H1 (cell line): ENCODE results near the gene DGCR8. TPM values are rescaled to one million over a fixed set of nuclear protein-coding genes. Genes with fewer than 3 reads are reported as not detected.

ENCODE experiments used
- CTCF ChIA-PET: fragments of 300-600 bp; sonication (Branson Sonifier 250); formaldehyde crosslinking; loops from one replicate; lab custom pipeline; 2021; ENCODE audit not compliant: partially characterized antibody; lab: Charles Lee
- POLR2A ChIA-PET: fragments of 300-600 bp; sonication (Branson Sonifier 250); formaldehyde crosslinking; loops from one replicate; lab custom pipeline; 2021; ENCODE audit warnings: inconsistent platforms; ENCODE audit not compliant: partially characterized antibody; lab: Charles Lee
- DNase-seq, 2 experiments: peaks; one replicate each; pipeline versions ENCODE4 v3.0.0 to v3.0.0-alpha.2; 2010 to 2022; ENCODE audit warnings: low spot score in 2 of 2, low read depth in 1 of 2, mixed read lengths in 1 of 2
- FAIRE-seq: peaks from 2 replicates; lab custom pipeline; 2011; peaks lifted over from hg19 to GRCh38; lab: Jason Lieb, UNC
- H2AFZ ChIP-seq: 2 replicates; pipeline ENCODE4 v1.8.1; 2012; ENCODE audit warnings: low read length, inconsistent platforms
- H2AK5ac ChIP-seq: 2 replicates; pipeline ENCODE4 v1.6.1; 2013; ENCODE audit warnings: low read depth, low read length
- H2BK120ac ChIP-seq: replicated peaks from 2 replicates; pipeline ENCODE3; 2013; ENCODE audit warnings: low read depth, low read length, inconsistent platforms
- H2BK12ac ChIP-seq: 2 replicates; pipeline ENCODE4 v1.6.1; 2013; ENCODE audit warnings: low read depth, low read length
- H2BK15ac ChIP-seq: 2 replicates; pipeline ENCODE4 v1.6.1; 2013; ENCODE audit warnings: low read length
- H2BK20ac ChIP-seq: 2 replicates; pipeline ENCODE4 v1.6.1; 2013; ENCODE audit warnings: low read length
- H2BK5ac ChIP-seq: 2 replicates; pipeline ENCODE4 v1.6.1; 2013; ENCODE audit warnings: low read depth, low read length
- H3K14ac ChIP-seq: 2 replicates; pipeline ENCODE4 v1.6.1; 2013; ENCODE audit warnings: inconsistent platforms; ENCODE audit not compliant: insufficient read length
- H3K18ac ChIP-seq: 2 replicates; pipeline ENCODE4 v1.6.1; 2013; ENCODE audit warnings: low read length; ENCODE audit errors: extremely low read depth
- H3K23ac ChIP-seq: 2 replicates; pipeline ENCODE4 v1.6.1; 2013; ENCODE audit warnings: inconsistent platforms; ENCODE audit not compliant: insufficient read length
- H3K23me2 ChIP-seq: 2 replicates; pipeline ENCODE4 v1.6.1; 2013; ENCODE audit warnings: low read depth, low read length
- H3K27ac ChIP-seq: 2 replicates; pipeline ENCODE4 v1.6.1; 2011; ENCODE audit warnings: low read depth, low read length, inconsistent platforms
- H3K27me3 ChIP-seq, 4 experiments: replicated peaks in 1 of 4; 1 replicate in 1 of 4; 2 replicates in 3 of 4; pipeline versions ENCODE4 v1.6.1 to v1.8.1; 2011 to 2013; ENCODE audit warnings: low read length in 3 of 4, mild to moderate bottlenecking in 3 of 4, inconsistent platforms in 2 of 4, mixed read lengths in 2 of 4, moderate library complexity in 1 of 4; ENCODE audit not compliant: control insufficient read depth in 3 of 4, insufficient read depth in 3 of 4; ENCODE audit errors: extremely low read depth in 1 of 4
- H3K36me3 ChIP-seq, 4 experiments: 2 replicates each; pipeline versions ENCODE4 v1.6.1 to v1.8.1; 2011 to 2013; ENCODE audit warnings: mild to moderate bottlenecking in 4 of 4, low read length in 3 of 4, moderate library complexity in 2 of 4, control low read depth in 1 of 4, inconsistent platforms in 1 of 4; ENCODE audit not compliant: insufficient read depth in 4 of 4, control insufficient read depth in 2 of 4
- H3K4ac ChIP-seq: replicated peaks from 2 replicates; pipeline ENCODE3; 2013; ENCODE audit warnings: low read length, low read depth, mixed read lengths, inconsistent platforms; ENCODE audit not compliant: insufficient read length
- H3K4me1 ChIP-seq, 4 experiments: replicated peaks in 1 of 4; 1 replicate in 1 of 4; 2 replicates in 3 of 4; pipeline versions ENCODE4 v1.6.1 to v1.8.1; 2011 to 2013; ENCODE audit warnings: low read length in 3 of 4, inconsistent platforms in 2 of 4, mixed read lengths in 1 of 4; ENCODE audit not compliant: insufficient read depth in 4 of 4, control insufficient read depth in 3 of 4
- H3K4me2 ChIP-seq, 2 experiments: 2 replicates each; pipeline versions ENCODE4 v1.6.1 to v1.8.1; 2011 to 2013; ENCODE audit warnings: low read depth in 2 of 2, low read length in 2 of 2, control low read depth in 1 of 2, inconsistent platforms in 1 of 2, mild to moderate bottlenecking in 1 of 2; ENCODE audit not compliant: insufficient read depth in 1 of 2
- H3K4me3 ChIP-seq, 4 experiments: fragments of 200-600, 300-600 bp in 1 of 4; sonication (generic), shearing (Covaris generic), sonication (Bioruptor Twin) in 1 of 4; 2 replicates each; pipeline versions ENCODE4 v1.5.1 to v1.8.1; 2011 to 2016; ENCODE audit warnings: low read length in 4 of 4, low read depth in 3 of 4, control low read depth in 2 of 4, inconsistent platforms in 2 of 4, mild to moderate bottlenecking in 2 of 4, mixed read lengths in 1 of 4, moderate library complexity in 1 of 4; ENCODE audit not compliant: insufficient read depth in 2 of 4; ENCODE audit errors: extremely low read depth in 1 of 4
- H3K56ac ChIP-seq: replicated peaks from 2 replicates; pipeline ENCODE3; 2013; ENCODE audit warnings: low read depth, mild to moderate bottlenecking, mixed read lengths, low read length, inconsistent platforms; ENCODE audit not compliant: insufficient read length
- H3K79me1 ChIP-seq: 2 replicates; pipeline ENCODE4 v1.6.1; 2013; ENCODE audit warnings: low read depth, low read length, control low read depth
- H3K79me2 ChIP-seq, 2 experiments: 2 replicates each; pipeline versions ENCODE4 v1.6.1 to v1.8.1; 2012 to 2013; ENCODE audit warnings: low read length in 2 of 2, mild to moderate bottlenecking in 2 of 2, inconsistent platforms in 1 of 2; ENCODE audit not compliant: insufficient read depth in 2 of 2, control insufficient read depth in 1 of 2
- H3K9ac ChIP-seq, 4 experiments: replicated peaks in 1 of 4; 1 replicate in 1 of 4; 2 replicates in 3 of 4; pipeline versions ENCODE4 v1.6.1 to v1.8.1; 2011 to 2013; ENCODE audit warnings: low read depth in 3 of 4, low read length in 3 of 4, control low read depth in 2 of 4, mild to moderate bottlenecking in 2 of 4, moderate library complexity in 2 of 4, inconsistent platforms in 1 of 4; ENCODE audit errors: extremely low read depth in 1 of 4
- H3K9me3 ChIP-seq, 2 experiments: 2 replicates each; pipeline versions ENCODE4 v1.6.1 to v1.8.1; 2012 to 2013; ENCODE audit warnings: mild to moderate bottlenecking in 2 of 2, moderate library complexity in 2 of 2, control low read depth in 1 of 2, inconsistent platforms in 1 of 2, low read depth in 1 of 2, low read length in 1 of 2, mixed read lengths in 1 of 2; ENCODE audit not compliant: insufficient read depth in 2 of 2
- H4K20me1 ChIP-seq, 2 experiments: replicated peaks in 1 of 2; 2 replicates each; pipeline versions ENCODE3 to v1.8.1; 2011 to 2013; ENCODE audit warnings: inconsistent platforms in 2 of 2, low read length in 2 of 2, mild to moderate bottlenecking in 1 of 2; ENCODE audit not compliant: insufficient read depth in 2 of 2, control insufficient read depth in 1 of 2
- H4K5ac ChIP-seq: 2 replicates; pipeline ENCODE4 v1.6.1; 2013; ENCODE audit warnings: low read length, low read depth, mixed read lengths, inconsistent platforms; ENCODE audit not compliant: insufficient read length
- H4K8ac ChIP-seq: 2 replicates; pipeline ENCODE4 v1.8.0; 2013; ENCODE audit warnings: mild to moderate bottlenecking, moderate library complexity, low read length, inconsistent platforms; ENCODE audit not compliant: insufficient read depth; ENCODE audit errors: extremely low read depth
- H4K91ac ChIP-seq: replicated peaks from 2 replicates; pipeline ENCODE3; 2013; ENCODE audit warnings: low read length, mixed read lengths, inconsistent platforms; ENCODE audit not compliant: insufficient read length
- BRCA1 ChIP-seq: IDR thresholded peaks from 2 replicates; pipeline ENCODE4 v1.6.1; 2012; ENCODE audit warnings: low read depth, low read length, improper control_type of control experiment
- CEBPB ChIP-seq: IDR thresholded peaks from 2 replicates; pipeline ENCODE4 v1.6.1; 2012; ENCODE audit warnings: low read depth, low read length
- JUN ChIP-seq: IDR thresholded peaks from 2 replicates; pipeline ENCODE4 v1.6.1; 2011; ENCODE audit warnings: low read depth, mild to moderate bottlenecking, improper control_type of control experiment, low read length
- KDM1A ChIP-seq: fragments of 200-600, 300-600 bp; sonication (generic); IDR thresholded peaks from 2 replicates; pipeline ENCODE4 v1.7.1; 2016; ENCODE audit warnings: mild to moderate bottlenecking, low read length, borderline replicate concordance
- RNF2 ChIP-seq: fragments of 200-900, 300-1000 bp; sonication (generic); IDR thresholded peaks from 2 replicates; pipeline ENCODE4 v1.7.1; 2016; ENCODE audit warnings: borderline replicate concordance, low read depth, mild to moderate bottlenecking, antibody characterized with exemption, low read length; ENCODE audit not compliant: poor library complexity, severe bottlenecking; ENCODE audit errors: missing control alignments
- SIN3A ChIP-seq, 2 experiments: IDR thresholded peaks in 1 of 2; conservative IDR thresholded peaks in 1 of 2; 2 replicates each; pipeline ENCODE4 v1.6.1; 2011 to 2012; ENCODE audit warnings: low read length in 2 of 2, improper control_type of control experiment in 1 of 2, low read depth in 1 of 2, mild to moderate bottlenecking in 1 of 2
- TBP ChIP-seq: IDR thresholded peaks from 2 replicates; pipeline ENCODE4 v1.6.1; 2011; ENCODE audit warnings: low read depth, low read length, improper control_type of control experiment
- WGBS, 2 experiments: shearing (Covaris generic) in 1 of 2; methylation state at CpG; one replicate each; pipeline versions ENCODE4 v1.1.6 to v1.1.7; 2013 to 2015; ENCODE audit warnings: low lambda C conversion rate in 2 of 2, mixed read lengths in 2 of 2, inconsistent platforms in 1 of 2, low coverage in 1 of 2, missing lambda C conversion rate in 1 of 2; ENCODE audit not compliant: insufficient replicate concordance in 2 of 2, insufficient coverage in 1 of 2, insufficient read length in 1 of 2; ENCODE audit errors: extremely low coverage in 1 of 2, missing lambda C conversion rate in 1 of 2; 5-methylcytosine and 5-hydroxymethylcytosine counted together
- polyA plus RNA-seq, 7 experiments: library from polyadenylated mRNA; depleted of rRNA in 3 of 7; stranded (reverse) in 5 of 7; unstranded in 2 of 7; fragments of >200 nt in 5 of 7; fragments of 200-250 nt in 2 of 7; gene quantifications; 1 replicate in 5 of 7; 2 replicates in 1 of 7; 4 replicates in 1 of 7; pipeline versions ENCODE4 v1.2.1 to v1.2.3, GENCODE V29; 2011 to 2013; ENCODE audit warnings: missing spikeins in 2 of 7, mixed read lengths in 2 of 7
- total RNA-seq: library from RNA; stranded (reverse); fragmentation: NEBNext Ultra II Directional; extraction: Animal tissue kit (Norgen Biotek cat#: 25700); gene quantifications from 2 replicates; pipeline ENCODE4 v1.2.1, GENCODE V29; 2021
- TF ChIP-seq, protein P1 (sequence below): IDR thresholded peaks from 2 replicates; pipeline ENCODE4 v1.6.1; 2012; ENCODE audit warnings: low read length, inconsistent platforms
- TF ChIP-seq, protein P2 (sequence below): IDR thresholded peaks from 2 replicates; pipeline ENCODE4 v1.6.1; 2011; ENCODE audit warnings: low read length, improper control_type of control experiment

The DGCR8 gene
- total and polyA plus RNA-seq, 2 of the 8 experiments (the other 6 are each of a cell fraction or from before 2014, with no cell fraction given): 23.7 to 43.7 TPM

DNA sequence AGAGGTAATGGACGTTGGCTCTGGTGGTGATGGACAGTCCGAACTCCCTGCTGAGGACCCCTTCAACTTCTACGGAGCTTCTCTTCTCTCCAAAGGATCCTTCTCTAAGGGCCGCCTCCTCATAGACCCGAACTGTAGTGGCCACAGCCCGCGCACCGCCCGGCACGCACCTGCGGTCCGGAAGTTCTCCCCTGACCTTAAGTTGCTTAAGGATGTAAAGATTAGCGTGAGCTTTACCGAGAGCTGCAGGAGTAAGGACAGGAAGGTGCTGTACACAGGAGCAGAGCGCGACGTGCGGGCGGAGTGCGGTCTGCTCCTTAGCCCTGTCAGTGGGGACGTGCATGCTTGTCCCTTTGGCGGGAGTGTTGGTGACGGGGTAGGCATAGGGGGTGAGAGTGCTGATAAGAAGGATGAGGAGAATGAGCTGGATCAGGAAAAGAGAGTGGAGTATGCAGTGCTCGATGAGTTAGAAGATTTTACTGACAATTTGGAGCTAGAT lies 6.1 kb downstream of the DGCR8 start:
- FAIRE-seq: no peak
- H3K56ac ChIP-seq: no peak overlapping the region
- H2BK5ac ChIP-seq: no peak overlapping the region
- no peak overlapping the region for H2BK20ac ChIP-seq
- H3K23ac ChIP-seq: no peak overlapping the region
- H3K4me3 ChIP-seq: no peak overlapping the region
- H3K18ac ChIP-seq: no peak overlapping the region
- WGBS, 2 experiments: 96% methylated on average over 24 of the region's 24 CpGs; no CpG with 5 or more reads in 1 of the 2 experiments
- H4K8ac ChIP-seq: peak overlapping the region; percentile 1; the same call in 1 of the 2 replicates
- no peak overlapping the region for H3K9ac ChIP-seq
- H3K23me2 ChIP-seq: peaks cover 2% of the 10 kb centered on the region; the same call in 1 of the 2 replicates
- H2AK5ac ChIP-seq: no peak overlapping the region
- no peak overlapping the region for H2BK15ac ChIP-seq
- no peaks in the 10 kb centered on the region for H3K27me3 ChIP-seq
- ChIA-PET CTCF (interaction anchor here (0.8 to 4.3 kb wide), 15 partner anchors 10 to 134 kb away, joined by 3 to 18 read pairs (median 8); partner anchors contain the start of gene RANBP1), POLR2A (interaction anchor here (1.0 to 29.4 kb wide), 5 partner anchors 10 to 38 kb away, joined by 3 to 598 read pairs (median 6); partner anchors contain the start of genes RANBP1 and TRMT2A)
- H3K9me3 ChIP-seq: no peaks in the 10 kb centered on the region
- H4K91ac ChIP-seq: no peak overlapping the region
- no peak overlapping the region for H4K5ac ChIP-seq
- H4K20me1 ChIP-seq: peaks cover 26 to 59% of the 10 kb centered on the region in 2 experiments
- H3K79me2 ChIP-seq: peaks cover 21 to 62% of the 10 kb centered on the region in 2 experiments
- no peak overlapping the region for H2AFZ ChIP-seq
- H3K36me3 ChIP-seq: peaks cover 49 to 56% (median 53%) of the 10 kb centered on the region in 4 experiments
- H3K4me2 ChIP-seq: no peak overlapping the region
- no peak for DNase-seq
- peaks cover 3 to 15% (median 7%) of the 10 kb centered on the region in 4 experiments; a peak in 6 of 7 replicates for H3K4me1 ChIP-seq
- no peak overlapping the region for H2BK120ac ChIP-seq
- no peak overlapping the region for H3K14ac ChIP-seq
- no peak overlapping the region for H2BK12ac ChIP-seq
- no peak overlapping the region for H3K27ac ChIP-seq
- H3K79me1 ChIP-seq: peaks cover 33% of the 10 kb centered on the region
- H3K4ac ChIP-seq: no peak overlapping the region
- no peak for TF ChIP-seq CEBPB
- TF ChIP-seq, protein P1, sequence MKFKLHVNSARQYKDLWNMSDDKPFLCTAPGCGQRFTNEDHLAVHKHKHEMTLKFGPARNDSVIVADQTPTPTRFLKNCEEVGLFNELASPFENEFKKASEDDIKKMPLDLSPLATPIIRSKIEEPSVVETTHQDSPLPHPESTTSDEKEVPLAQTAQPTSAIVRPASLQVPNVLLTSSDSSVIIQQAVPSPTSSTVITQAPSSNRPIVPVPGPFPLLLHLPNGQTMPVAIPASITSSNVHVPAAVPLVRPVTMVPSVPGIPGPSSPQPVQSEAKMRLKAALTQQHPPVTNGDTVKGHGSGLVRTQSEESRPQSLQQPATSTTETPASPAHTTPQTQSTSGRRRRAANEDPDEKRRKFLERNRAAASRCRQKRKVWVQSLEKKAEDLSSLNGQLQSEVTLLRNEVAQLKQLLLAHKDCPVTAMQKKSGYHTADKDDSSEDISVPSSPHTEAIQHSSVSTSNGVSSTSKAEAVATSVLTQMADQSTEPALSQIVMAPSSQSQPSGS: no peak
- TF ChIP-seq KDM1A: no peak
- TF ChIP-seq JUN: no peak
- TF ChIP-seq BRCA1: no peak
- TF ChIP-seq SIN3A (conservative IDR thresholded peaks at IDR 0.05 in 1 of 2, IDR thresholded peaks at IDR 0.05 in 1 of 2; ENCODE audit: low read depth in 1 of 2, low read length in 2 of 2): no peak
- TF ChIP-seq, protein P2, sequence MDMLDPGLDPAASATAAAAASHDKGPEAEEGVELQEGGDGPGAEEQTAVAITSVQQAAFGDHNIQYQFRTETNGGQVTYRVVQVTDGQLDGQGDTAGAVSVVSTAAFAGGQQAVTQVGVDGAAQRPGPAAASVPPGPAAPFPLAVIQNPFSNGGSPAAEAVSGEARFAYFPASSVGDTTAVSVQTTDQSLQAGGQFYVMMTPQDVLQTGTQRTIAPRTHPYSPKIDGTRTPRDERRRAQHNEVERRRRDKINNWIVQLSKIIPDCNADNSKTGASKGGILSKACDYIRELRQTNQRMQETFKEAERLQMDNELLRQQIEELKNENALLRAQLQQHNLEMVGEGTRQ: no peak
- no peak for TF ChIP-seq TBP
- TF ChIP-seq RNF2: no peak
